Activated CD8-positive, alpha-beta memory T cell treated with anti-CD3 and anti-CD28 coated beads, Interleukin-2, amount 10 ng/mL, durations not matched to agents 7 days and 5 days (primary cell): ENCODE data around the gene GSC. TPM values are rescaled to one million over a fixed set of nuclear protein-coding genes. Genes with fewer than 3 reads are reported as not detected.

Source experiments
- ATAC-seq: fragments of 150-1000 bp; cut with Tn5 transposase; one replicate; pipeline ENCODE4 v1.10.0; 2021; ENCODE audit warnings: moderate library complexity
- CTCF ChIA-PET: fragments of 350-600 bp; sonication (Branson Sonifier 250); formaldehyde crosslinking; loops from one replicate; lab custom pipeline; 2021; ENCODE audit warnings: antibody characterized with exemption; lab: Charles Lee
- DNase-seq: peaks from one replicate; pipeline ENCODE4 v3.0.0-alpha.2; 2020
- H3K27ac Mint-ChIP-seq: one replicate; pipeline ENCODE4 v1.8.0; 2021; ENCODE audit warnings: mild to moderate bottlenecking, mixed read lengths
- H3K27me3 Mint-ChIP-seq: one replicate; pipeline ENCODE4 v1.8.0; 2021; ENCODE audit warnings: mixed read lengths
- H3K36me3 Mint-ChIP-seq: one replicate; pipeline ENCODE4 v1.8.0; 2021; ENCODE audit warnings: mild to moderate bottlenecking, mixed read lengths
- H3K4me1 Mint-ChIP-seq: one replicate; pipeline ENCODE4 v1.8.0; 2021; ENCODE audit warnings: mixed read lengths
- H3K4me3 Mint-ChIP-seq: one replicate; pipeline ENCODE4 v1.8.0; 2021; ENCODE audit warnings: mild to moderate bottlenecking, moderate library complexity, mixed read lengths
- H3K9me3 Mint-ChIP-seq: one replicate; pipeline ENCODE4 v1.8.0; 2022; ENCODE audit warnings: low read depth, mixed read lengths
- total RNA-seq, 2 experiments: library from RNA; stranded (reverse); gene quantifications; one replicate each; pipeline ENCODE4 v1.2.3, GENCODE V29; 2021

GSC gene
- total RNA-seq, 2 experiments from 2014 or later: 0.23 TPM; not detected in 1

GRCh38 chr14:94779713-94780112, 9.8 kb upstream of the GSC start:
- no peaks in the 10 kb centered on the region for H3K36me3 Mint-ChIP-seq
- peaks cover 1% of the 10 kb centered on the region for H3K4me1 Mint-ChIP-seq
- H3K9me3 Mint-ChIP-seq: no peaks in the 10 kb centered on the region
- CTCF ChIA-PET: no interaction called here
- H3K4me3 Mint-ChIP-seq: no peak overlapping the region
- no peak overlapping the region for H3K27ac Mint-ChIP-seq
- no peak for DNase-seq
- ATAC-seq: no peak
- peaks cover 48% of the 10 kb centered on the region for H3K27me3 Mint-ChIP-seq

- Mint-ChIP-seq H3K27me3 (peaks cover 85% of the 10 kb centered on the region), H3K27ac (no peak overlapping the region), H3K4me1 (peaks cover 3% of the 10 kb centered on the region), H3K4me3 (no peak overlapping the region), H3K9me3 (no peaks in the 10 kb centered on the region), H3K36me3 (peaks cover 8% of the 10 kb centered on the region)
- CTCF ChIA-PET: no interaction called here
- DNase-seq (no peak), ATAC-seq (no peak)
These were observed 5.9 kb upstream of the GSC start for GRCh38 chr14:94775871-94776210.

- DNase-seq: no peak
- H3K9me3 Mint-ChIP-seq: no peaks in the 10 kb centered on the region
- peaks cover 6% of the 10 kb centered on the region for H3K4me1 Mint-ChIP-seq
- peaks cover 90% of the 10 kb centered on the region for H3K27me3 Mint-ChIP-seq
- H3K36me3 Mint-ChIP-seq: peaks cover 8% of the 10 kb centered on the region
- peak overlapping the region; percentile 59 for H3K27ac Mint-ChIP-seq
- H3K4me3 Mint-ChIP-seq: no peak overlapping the region
- no peak for ATAC-seq
- CTCF ChIA-PET: no interaction called here
These were observed 5.4 kb upstream of the GSC start for GRCh38 chr14:94775091-94775870.

- Mint-ChIP-seq H3K27ac (peak overlapping the region; percentile 59), H3K4me3 (no peak overlapping the region)
- CTCF ChIA-PET: no interaction called here
These were observed 4.6 kb upstream of the GSC start for GRCh38 chr14:94774344-94775090.

GRCh38 chr14:94773655-94774343, 3.9 kb upstream of the GSC start:
- Mint-ChIP-seq H3K4me1 (peaks cover 10% of the 10 kb centered on the region), H3K4me3 (no peak overlapping the region), H3K36me3 (peaks cover 8% of the 10 kb centered on the region), H3K27me3 (peaks cover 93% of the 10 kb centered on the region), H3K9me3 (no peaks in the 10 kb centered on the region), H3K27ac (peak overlapping the region; percentile 69)
- ATAC-seq (no peak), DNase-seq (no peak)
- CTCF ChIA-PET: no interaction called here

More at GRCh38 chr14:94774344-94775090, 4.6 kb upstream of the GSC start:
- Mint-ChIP-seq H3K4me1 (peaks cover 6% of the 10 kb centered on the region), H3K9me3 (no peaks in the 10 kb centered on the region), H3K27me3 (peaks cover 92% of the 10 kb centered on the region), H3K36me3 (peaks cover 8% of the 10 kb centered on the region)
- ATAC-seq (no peak), DNase-seq (no peak)

- CTCF ChIA-PET: no interaction called here
- DNase-seq (no peak), ATAC-seq (no peak)
- H3K27me3 Mint-ChIP-seq: peaks cover 92% of the 10 kb centered on the region
- no peaks in the 10 kb centered on the region for H3K9me3 Mint-ChIP-seq
- peaks cover 8% of the 10 kb centered on the region for H3K36me3 Mint-ChIP-seq
- peak overlapping the region; percentile 69 for H3K27ac Mint-ChIP-seq
- no peak overlapping the region for H3K4me3 Mint-ChIP-seq
- H3K4me1 Mint-ChIP-seq: peaks cover 15% of the 10 kb centered on the region
These were observed 3.2 kb upstream of the GSC start for GRCh38 chr14:94773061-94773648.

GRCh38 chr14:94772548-94772947, 2.6 kb upstream of the GSC start:
- ATAC-seq (no peak), DNase-seq (no peak)
- H3K27me3 Mint-ChIP-seq: peaks cover 92% of the 10 kb centered on the region
- CTCF ChIA-PET: no interaction called here
- H3K9me3 Mint-ChIP-seq: no peaks in the 10 kb centered on the region
- peak overlapping the region; percentile 40 for H3K27ac Mint-ChIP-seq
- peaks cover 17% of the 10 kb centered on the region for H3K4me1 Mint-ChIP-seq
- H3K36me3 Mint-ChIP-seq: peaks cover 8% of the 10 kb centered on the region
- H3K4me3 Mint-ChIP-seq: no peak overlapping the region

GRCh38 chr14:94771906-94772490, 2.1 kb upstream of the GSC start:
- ATAC-seq (no peak), DNase-seq (no peak)
- Mint-ChIP-seq H3K4me3 (peak overlapping the region; percentile 6), H3K27ac (peak overlapping the region; percentile 9), H3K27me3 (peaks cover 92% of the 10 kb centered on the region), H3K36me3 (peaks cover 8% of the 10 kb centered on the region), H3K4me1 (peaks cover 17% of the 10 kb centered on the region), H3K9me3 (no peaks in the 10 kb centered on the region)
- CTCF ChIA-PET: no interaction called here

- no peak for ATAC-seq
- DNase-seq: no peak
- H3K27me3 Mint-ChIP-seq: peaks cover 91% of the 10 kb centered on the region
- peak overlapping the region; percentile 19 for H3K27ac Mint-ChIP-seq
- H3K36me3 Mint-ChIP-seq: peaks cover 8% of the 10 kb centered on the region
- CTCF ChIA-PET: no interaction called here
- H3K9me3 Mint-ChIP-seq: no peaks in the 10 kb centered on the region
- peaks cover 17% of the 10 kb centered on the region for H3K4me1 Mint-ChIP-seq
- peak overlapping the region; percentile 6 for H3K4me3 Mint-ChIP-seq
These were observed 1.4 kb upstream of the GSC start for GRCh38 chr14:94771158-94771905.

- Mint-ChIP-seq H3K4me1 (peaks cover 17% of the 10 kb centered on the region), H3K27ac (peak overlapping the region; percentile 32), H3K9me3 (no peaks in the 10 kb centered on the region), H3K36me3 (peaks cover 8% of the 10 kb centered on the region), H3K4me3 (no peak overlapping the region), H3K27me3 (peaks cover 90% of the 10 kb centered on the region)
- CTCF ChIA-PET: no interaction called here
- no peak for ATAC-seq
- DNase-seq: no peak
These were observed 873 bp upstream of the GSC start for GRCh38 chr14:94770815-94771157.

GRCh38 chr14:94770251-94770749, 387 bp upstream of the GSC start:
- no peak for ATAC-seq
- CTCF ChIA-PET: no interaction called here

GRCh38 chr14:94768521-94769390, 1.2 kb downstream of the GSC start:
- peak; percentile 61 for DNase-seq
- Mint-ChIP-seq H3K4me1 (peaks cover 16% of the 10 kb centered on the region), H3K27ac (peak overlapping the region; percentile 55), H3K36me3 (peaks cover 7% of the 10 kb centered on the region), H3K4me3 (peak overlapping the region; percentile 68), H3K9me3 (no peaks in the 10 kb centered on the region), H3K27me3 (peaks cover 88% of the 10 kb centered on the region)
- peak; percentile 43 for ATAC-seq
- CTCF ChIA-PET: no interaction called here

More at GRCh38 chr14:94770251-94770749, 387 bp upstream of the GSC start:
- no peak for DNase-seq
- Mint-ChIP-seq H3K27me3 (peaks cover 90% of the 10 kb centered on the region), H3K27ac (peak overlapping the region; percentile 32), H3K4me1 (peaks cover 17% of the 10 kb centered on the region), H3K4me3 (peak overlapping the region; percentile 28), H3K36me3 (peaks cover 8% of the 10 kb centered on the region), H3K9me3 (no peaks in the 10 kb centered on the region)
